GM12891 (cell line): ENCODE data around the gene STK32B.

Experiments
- POLR2A ChIP-seq: IDR thresholded peaks from 2 replicates; pipeline ENCODE4 v1.6.1; 2011; ENCODE audit warnings: low read depth, low read length, control low read depth
- POLR2AphosphoS5 ChIP-seq: IDR thresholded peaks from 2 replicates; pipeline ENCODE4 v1.6.1; 2011; ENCODE audit warnings: low read depth, low read length, control low read depth

DNA sequence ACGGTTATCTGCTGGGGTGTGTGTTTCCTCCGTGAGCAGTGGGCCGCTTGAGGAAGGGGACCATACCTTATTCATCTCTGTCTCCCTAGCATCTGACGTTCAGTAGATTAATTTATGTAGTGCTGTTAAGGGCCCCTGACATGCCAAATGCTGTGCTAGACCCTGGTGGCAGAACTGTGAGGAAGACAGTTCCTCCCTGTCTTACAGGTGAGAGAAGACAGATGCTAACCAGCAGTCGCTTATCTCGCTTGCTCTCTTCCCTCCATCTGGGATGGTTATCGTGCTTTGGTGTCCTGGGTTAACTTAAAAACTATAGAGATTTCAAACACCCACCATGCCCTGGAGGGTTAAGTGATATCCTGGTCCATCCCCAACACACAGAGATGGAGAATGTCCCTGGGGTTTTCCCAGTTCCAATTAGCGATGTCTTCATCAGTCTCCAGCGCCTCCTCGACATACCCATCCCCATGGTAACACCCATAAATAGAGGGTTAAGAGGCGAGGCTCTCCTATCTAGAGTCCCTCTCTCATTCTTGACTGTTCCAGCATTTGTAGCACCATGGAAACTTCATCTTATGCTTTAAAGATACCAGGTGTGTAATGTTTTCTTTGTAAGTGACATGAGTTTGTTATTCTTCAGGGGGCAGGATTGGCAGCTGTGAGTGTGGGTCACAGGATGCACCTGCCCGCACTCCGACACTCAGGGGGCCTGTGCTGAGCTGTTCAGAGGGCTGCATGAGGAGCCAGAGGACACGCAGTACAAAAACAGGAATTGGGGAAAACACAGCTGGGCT is 135.2 kb downstream of the STK32B start:
- TF ChIP-seq POLR2AphosphoS5 (no peak), POLR2A (no peak)
